Stimulated activated CD8-positive, alpha-beta memory T cell treated with anti-CD3 and anti-CD28 coated beads, Interleukin-4, amount 100 ng/mL, for 48 hours (primary cell): ENCODE results near the gene GMEB2.

Source experiments
- DNase-seq: peaks from one replicate; pipeline ENCODE4 v3.0.0-alpha.2; 2020

The GMEB2 gene

DNA sequence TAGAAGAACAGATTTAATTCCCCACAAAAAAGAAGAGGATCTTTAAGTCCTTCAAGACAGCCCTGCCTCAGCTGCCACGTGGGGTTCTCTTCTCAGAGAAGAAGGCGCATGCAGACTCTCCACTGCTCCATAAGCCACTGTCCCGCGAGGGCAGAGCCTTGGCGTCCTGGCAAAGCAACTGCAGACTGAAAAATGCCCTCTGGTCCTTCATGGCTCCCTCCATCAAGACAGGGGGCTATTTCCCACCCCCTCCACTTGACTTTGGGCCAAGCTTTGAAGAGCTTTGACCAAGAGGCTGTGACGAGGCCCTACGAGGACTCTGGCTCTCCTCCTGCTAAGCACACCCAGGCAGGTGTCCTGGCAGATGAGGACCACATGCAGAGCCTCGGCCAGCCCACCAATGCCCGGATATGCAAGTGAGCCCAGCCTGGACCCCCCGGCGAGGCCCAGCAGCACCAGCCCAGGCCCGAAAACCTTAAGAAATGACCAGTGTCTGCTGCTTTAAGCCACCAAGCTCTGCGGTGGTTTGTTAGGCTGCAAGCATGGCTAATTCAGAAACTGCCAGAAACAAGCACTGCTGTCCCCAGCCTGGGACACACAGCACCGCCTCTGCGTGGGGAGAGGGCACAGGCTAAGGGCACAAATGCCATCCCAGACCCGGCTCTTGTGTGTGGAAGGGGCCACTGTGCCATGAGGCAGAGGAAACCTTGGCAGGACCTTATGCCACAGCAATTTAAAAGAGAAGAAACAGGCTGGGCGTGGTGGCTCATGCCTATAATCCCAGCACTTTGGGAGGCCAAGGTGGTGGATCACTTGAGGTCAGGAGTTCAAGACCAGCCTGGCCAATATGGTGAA, 16.1 kb downstream of the GMEB2 start:
- no peak for DNase-seq

DNA sequence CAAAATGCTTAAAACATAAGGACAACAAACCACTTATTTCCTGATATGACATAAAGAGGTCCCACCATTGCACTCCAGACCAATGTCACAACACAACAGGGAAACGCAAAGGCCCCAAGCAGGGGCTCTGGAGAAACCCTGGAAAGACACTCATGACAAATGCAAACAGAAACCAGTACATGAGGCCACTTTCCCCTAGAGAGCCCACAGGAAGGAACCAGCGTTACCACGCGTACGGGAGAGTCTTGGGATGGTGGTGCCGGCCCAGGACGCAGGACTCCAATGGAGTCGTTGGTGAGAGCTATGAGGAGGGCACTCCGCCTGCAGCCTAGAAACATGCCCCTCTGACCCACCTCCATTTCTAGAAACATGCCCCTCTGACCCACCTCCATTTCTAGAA, 20.2 kb downstream of the GMEB2 start:
- DNase-seq: no peak

DNA sequence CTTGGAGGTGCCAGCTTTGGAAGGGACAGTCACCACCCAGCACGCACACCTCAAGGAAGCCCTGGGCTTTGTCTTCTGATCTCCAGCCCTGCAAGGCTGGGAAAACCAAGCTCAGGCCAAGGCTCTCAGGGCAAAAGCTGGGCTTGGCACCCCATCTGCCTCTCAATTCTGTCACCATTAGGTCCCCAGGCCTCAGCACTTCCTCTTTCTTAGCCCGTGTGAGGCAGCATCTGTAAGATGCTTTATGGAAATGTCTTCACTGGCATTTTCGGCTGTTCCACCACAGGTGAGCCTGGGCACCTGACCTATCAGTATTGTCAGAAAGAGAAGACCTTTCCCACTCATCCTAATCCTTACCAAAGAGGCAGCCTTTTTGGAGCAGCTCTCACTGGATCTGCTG, 24.6 kb downstream of the GMEB2 start:
- DNase-seq: no peak

DNA sequence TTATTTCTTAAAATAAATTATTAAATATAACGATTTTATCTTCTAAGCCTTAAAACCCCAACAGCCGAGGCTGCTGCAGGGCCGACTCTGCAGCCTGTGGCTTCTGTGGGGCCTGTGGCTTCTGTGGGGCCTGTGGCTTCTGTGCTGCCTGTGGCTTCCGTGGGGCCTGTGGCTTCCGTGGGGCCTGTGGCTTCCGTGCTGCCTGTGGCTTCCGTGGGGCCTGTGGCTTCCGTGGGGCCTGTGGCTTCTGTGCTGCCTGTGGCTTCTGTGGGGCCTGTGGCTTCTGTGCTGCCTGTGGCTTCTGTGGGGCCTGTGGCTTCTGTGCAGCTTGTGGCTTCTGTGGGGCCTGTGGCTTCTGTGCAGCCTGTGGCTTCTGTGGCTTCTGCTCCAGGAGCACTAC, 25.2 kb downstream of the GMEB2 start:
- DNase-seq: peak; percentile 32

DNA sequence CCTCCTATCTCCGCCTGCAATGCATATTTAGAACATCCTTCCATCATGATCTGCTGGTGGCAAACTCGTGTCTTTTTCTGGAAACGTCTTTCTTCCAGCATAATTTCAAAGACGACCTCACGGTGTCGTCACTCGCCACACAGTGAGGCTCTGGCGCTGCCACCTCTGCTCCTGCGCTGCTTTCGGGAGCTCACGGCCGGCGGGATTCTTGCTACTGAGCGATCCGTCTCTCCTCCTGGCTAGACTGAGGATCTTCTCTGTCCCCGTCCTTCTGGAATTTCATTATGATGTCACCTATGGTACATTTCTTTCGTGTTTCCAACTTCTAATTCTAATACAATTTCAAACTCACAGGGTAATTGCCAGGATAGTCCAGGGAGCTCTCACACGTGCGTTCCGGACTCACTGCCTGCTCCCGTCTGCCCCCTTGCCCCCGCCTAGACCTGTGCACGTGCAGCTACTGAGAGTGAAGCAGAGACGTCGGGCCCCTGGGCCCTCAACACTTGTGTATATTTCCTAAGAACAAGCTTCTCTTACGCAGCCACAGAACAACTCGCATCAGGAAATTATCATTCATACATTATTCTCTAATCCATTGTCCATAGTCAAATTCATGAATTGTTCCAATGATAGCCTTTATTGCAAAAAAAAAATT, 27.4 kb downstream of the GMEB2 start:
- DNase-seq: no peak

DNA sequence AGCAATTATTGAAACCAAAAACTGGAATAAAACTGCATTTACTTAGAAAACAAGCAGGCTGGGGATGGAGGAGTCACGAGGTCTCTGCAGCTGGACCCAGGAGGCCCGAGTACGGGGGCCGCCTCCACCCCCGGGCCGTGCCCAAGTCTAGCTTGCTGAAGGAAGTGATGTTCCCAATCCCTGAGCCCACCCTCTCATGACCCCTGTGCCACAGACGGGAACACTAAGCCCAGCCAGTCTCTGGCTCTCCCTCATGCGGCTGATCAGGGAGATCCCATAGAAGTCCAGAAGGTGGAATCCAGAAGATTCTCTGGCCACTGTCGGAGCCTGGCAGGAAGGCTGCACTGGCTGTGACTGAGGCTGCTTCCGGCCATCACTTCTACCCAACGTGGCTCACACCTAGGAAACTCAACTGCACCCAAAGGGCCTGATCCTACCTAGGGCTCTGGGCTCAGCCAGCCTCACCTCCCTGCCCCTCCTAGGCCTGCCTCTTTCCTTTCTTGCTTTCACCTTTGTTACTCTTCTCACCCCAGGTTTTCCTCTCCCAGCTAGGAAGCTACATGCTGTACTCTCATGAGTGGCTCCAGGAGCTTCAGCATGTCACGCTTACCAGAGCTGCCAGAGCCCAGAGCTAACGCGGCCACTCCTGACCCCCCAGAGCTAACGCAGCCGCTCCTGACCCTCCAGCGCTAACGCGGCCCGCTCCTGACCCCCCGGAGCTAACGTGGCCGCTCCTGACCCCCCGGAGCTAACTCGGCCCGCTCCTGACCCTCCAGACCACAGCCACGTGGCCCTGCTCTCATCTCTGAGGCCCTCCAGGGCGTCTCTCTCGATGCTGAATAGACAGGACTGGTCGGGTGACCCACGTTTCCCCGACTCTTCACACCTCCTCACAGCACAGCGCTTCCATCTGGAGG, 28.2 kb downstream of the GMEB2 start:
- DNase-seq: no peak

DNA sequence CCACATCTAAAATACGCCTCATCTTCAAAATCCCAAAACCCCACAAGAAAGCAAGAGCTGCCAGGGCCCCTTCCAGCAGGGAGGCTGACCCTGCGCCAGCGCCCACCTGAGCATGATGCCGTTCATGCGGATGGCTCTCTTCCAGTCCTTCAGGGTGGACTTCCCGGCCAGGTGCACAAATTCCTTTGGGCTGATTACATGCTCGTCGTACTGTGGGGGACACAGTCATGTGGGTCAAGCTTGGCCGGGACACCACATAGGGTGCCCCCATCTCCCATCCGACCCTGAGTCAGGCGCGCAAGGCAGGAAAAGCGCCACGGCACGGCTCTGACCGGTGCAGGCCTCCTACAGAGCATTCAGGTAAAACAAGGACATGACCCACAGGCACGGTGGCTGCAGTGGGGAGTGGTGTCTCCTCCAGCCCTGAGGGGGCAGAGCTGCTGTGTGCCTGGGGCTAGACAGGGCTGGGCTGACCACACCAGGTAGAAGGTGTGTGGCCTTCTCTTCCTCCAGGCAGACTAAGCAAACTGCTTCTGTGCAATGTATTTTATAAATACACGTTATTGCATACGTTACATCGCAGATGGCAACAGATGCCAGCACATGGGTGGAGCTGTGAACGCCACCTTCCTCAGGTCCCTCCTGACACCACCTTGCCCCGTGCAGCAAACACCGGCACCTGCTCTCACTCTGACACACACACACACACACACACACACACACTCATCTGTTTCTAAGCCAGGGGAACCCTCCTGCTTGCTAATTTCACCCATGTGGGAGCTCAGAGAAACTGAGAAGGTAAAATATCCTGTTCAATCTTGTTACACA, 29.0 kb downstream of the GMEB2 start:
- DNase-seq: no peak

DNA sequence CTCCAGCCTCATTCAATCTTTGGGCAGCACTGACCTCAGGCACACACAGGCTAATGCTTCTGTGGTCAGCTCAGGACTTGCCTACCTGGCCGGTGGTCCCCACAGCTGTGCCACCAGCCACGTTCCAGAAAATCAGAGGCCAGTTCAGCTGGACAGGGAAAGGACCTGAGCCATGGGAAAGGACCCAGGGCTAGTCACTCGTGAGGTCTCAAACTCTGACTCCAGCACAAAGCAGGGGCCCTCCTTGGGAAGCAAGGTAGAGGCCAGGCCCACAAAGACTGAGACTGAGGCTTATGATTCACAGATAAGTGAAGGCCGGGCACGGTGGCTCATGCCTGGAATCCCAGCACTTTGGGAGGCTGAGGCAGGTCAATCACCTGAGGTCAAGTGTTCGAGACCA, 30.5 kb downstream of the GMEB2 start:
- DNase-seq: no peak

DNA sequence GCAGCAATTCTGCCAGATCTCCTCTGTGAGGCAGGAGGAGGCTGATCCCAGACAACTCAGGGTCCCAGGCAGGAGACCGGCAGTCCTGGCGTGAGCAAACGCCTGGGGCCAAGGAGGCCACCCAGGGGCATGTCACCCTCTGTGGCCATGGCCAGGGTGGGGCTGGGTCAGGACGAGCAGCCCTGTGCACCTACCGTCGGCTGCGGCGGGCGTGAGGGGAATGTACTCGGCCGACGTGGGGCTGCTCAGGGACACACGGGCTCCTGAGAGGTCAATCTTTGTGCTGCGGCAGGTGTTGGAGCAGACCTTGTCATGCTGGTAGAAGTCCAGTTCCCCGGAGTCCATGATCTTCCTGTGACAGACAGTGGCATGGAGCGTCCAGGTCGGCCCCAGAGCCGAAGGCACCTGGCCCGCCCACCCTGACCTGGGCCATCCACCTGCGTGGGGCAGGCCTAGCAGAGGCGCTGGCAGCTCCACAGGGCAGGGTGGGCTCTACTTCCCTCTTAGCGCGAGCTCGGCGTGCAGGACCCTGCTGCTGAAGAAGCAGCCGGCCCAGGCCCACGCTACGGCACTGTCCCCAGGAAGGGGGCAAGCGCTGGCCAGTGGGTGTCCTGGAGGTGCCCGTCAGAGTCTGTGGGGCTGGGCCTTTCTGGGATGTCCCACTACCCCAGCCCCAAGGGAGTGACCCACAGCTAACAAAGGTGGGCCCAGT, 31.3 kb downstream of the GMEB2 start:
- DNase-seq: no peak

DNA sequence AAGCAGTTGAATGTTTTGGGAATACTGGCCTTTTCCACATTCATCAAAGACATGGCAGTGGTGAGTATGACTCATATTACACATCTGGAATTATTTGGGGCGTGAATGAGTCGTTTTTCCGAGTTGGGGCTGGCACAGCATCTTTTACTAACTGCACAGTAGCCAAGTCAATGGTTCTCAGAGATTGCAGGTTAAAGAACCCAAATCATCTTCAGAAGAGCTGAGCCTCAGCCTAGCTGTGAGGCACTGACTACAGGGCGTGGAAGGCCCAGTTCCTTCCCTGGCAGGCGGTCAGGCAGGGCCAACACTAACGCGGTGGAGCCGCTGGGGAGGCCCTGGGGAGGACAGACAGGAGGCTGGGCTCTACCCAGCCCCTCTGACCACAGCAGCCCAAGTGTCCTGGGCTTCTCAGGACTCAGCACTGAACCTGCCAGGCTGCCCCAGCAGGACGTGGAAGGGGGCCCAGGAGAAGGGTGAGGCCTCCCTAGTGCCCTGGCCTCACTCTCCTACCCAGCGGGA, 32.8 kb downstream of the GMEB2 start:
- no peak for DNase-seq

DNA sequence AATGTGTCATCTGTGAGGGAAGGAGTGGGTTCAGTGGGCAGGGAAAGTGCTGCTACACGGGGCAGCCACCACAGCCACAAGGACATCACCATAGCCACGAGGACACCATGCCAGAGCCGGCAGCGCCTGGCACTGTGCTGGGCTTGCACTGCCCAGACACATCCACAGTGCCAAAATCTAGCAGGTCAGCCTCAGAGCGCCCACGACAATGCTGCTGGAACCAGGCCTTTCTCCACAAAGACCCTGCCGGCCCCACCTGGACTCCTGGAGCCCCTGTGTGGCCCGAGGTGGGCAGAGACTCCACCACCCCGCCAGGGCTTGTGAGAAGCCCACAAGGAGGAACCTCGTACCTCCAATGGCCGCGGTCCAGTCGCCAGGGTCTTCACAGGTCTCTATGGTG, 34.2 kb downstream of the GMEB2 start:
- DNase-seq: no peak

DNA sequence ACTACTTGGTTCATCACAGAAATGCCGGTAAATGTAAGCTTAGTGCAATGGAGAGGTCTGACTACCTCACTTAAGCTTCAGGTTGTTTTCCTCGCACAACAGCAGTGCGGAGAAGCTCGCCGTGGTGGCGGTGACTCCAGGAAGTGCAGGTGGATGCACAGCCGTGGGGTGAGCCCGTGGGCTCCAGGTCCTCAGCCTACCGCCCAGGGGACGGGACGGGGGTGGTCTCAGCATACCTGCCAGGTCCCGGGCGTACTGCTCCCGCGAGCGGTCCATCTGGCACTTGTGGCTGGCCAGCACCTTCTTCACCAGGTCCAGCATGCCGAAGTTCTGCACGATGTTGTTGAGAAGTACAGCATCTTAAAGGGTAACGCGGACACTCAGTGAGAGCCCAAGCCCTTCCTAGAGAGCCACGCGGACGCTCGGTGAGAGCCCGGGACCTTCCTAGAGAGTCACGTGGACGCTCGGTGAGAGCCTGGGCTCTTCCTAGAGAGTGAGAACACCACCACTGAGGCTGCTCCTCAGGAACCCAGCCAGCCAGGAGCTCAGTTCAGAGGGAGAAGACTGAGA, 35.0 kb downstream of the GMEB2 start:
- no peak for DNase-seq

DNA sequence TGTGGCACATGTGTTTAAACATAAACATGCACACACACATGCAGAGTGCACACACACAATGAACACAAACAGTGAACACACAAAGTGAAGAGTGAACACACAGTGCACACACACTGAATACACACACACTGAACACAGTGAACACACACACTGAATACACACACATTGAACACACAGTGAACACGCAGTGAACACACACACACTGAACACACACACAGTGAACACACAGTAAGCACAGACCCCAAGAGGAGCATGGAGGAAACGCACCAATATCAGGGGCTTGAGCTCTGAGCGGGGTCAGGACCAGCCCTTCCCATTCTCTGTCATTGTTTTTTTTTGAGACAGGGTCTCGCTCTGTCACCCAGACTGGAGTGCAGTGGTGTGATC, 35.8 kb downstream of the GMEB2 start:
- DNase-seq: no peak

DNA sequence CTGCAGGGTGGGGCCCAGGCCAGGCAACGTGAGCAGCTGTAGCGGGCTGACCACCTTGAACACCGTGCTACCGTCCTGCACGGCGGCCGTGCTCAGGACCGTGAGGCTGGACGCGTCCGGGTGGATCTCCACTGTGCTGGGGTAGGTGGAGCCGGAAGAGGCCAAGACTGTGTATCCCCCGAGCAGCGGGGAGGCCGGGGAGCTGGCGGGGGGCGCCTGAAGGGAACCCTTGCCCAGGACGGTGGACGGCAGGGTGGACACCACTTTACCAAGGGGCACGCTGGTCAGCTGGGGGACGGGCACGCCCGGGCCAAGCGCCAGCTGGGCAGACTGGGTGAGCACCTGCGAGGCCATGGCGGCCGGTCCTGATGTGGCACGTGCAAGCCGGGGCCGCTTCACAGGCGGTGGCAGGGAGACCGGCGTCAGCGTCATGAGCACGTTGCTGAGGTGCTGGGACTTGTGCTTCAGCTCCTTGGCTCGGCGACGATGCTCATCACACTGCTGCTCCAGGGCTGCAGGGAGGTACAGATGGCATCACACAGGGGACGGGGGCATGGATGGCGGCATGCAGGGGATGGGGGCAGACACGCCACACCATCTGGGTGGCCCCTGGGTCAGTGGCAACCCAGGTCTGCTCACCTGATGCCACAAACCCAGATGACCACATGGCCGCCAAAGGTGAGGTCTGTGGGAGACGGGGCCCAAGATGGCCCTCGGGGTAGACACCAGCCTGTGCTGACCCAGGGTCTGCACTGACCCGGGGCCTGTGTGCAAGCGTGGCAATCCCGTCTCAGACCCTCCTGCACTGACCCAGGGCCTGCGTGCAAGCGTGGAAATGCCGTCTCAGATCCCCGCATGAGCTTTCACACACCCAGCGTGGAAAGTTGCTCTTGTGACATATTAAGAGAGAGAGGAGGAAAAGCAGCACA, 36.4 kb downstream of the GMEB2 start:
- no peak for DNase-seq

DNA sequence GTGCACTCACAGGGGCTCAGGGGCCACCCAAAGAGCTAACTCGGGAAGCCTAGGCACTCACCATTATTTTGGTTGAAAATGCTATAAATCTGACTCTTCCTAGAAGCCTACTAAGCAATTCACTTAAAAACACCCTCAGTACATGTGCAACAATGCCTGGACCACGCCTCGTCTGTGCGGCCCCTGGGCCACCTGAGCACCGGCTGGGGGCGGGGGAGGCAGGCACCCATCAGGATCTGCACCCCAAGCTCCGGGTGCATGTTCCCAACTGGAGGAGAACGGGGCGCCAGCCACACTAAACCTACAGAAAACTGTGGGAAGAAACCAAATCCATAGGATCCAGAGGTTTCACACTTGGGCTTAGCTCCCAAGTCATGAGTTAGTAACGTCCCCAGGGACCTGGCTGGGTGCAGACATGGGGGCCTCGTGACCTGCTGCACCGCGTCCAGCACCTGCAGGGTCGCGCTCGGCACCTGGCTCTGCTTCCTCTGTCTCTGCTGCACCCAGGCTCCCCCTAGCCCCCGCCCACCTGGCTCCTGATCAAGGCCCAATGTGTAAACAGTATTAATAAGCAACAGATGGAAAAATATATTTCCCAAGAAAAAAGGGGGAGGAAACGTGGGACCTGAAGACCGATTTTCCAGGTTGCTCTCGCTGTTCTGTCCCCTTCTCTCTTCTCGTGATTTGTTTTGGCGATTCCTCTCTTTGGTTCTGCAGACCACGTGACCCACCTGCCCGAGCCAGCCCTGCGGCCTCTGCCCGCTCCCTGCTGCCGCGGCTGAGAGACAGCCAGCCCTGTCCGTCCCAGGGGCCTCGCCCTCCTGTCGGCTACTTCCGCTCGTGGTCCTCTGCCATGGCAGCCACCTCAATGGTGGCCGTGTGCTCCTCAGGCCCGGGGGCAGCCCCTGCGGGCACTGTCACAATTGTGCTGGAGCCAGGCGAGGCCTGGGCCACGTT, 37.4 kb downstream of the GMEB2 start:
- no peak for DNase-seq

DNA sequence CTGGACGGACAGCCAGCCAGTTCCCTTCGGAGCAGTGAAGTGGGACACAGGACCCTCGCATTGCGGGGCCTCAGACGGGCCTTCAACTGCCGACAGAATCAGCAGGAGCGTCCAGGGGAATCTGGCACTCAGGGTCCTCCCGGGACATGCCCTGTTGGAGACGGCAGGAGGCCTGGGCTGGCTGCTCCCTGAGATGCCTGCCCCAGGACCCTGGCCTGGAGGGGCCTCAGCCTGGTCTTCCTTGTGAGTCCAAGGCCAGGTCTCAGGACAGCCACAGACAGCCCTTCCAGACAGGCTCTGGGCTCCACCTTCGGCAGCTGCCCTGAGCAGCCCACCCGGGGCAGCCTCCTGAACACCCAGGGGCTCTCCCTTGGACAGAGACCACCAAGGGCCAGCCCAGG, 38.3 kb downstream of the GMEB2 start:
- no peak for DNase-seq

DNA sequence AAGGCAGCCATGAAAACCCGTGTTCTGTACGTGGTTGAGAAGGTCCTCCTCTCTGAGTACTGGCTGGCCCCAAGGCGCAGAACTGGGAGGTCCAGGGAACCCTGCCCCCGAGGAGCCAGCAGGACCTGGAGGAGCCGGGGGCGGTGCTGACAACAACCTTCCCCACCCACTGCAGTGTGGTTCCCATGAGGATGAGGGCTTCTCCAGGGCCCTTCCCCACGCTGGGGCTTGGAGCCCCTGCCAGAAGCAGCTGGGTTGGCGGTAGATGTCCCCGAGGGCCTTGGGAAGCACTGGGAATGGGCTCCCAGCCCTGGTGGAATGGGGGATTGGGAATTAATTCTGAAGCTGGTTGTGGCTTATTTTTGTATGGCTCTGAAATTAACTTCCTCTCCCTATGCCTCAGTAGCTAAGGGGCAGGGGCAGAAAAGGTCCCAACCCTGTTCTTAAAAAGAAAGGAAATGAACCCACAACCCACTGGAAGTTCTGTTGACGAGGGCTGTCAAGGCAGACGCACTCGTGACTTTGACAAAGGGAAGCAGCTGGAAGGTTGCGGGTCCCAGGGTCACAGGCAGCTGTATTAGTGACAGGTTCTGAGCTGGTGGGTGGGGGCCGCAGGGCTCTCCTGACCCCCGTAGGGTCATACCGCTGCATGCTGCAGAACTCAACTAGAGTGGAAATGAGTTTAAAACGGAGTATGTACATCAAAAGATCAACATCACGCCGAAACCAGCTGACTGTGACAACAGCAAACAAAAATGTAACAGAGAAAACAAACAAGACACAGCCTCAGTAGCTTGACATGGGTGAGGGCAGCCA, 38.9 kb downstream of the GMEB2 start:
- DNase-seq: no peak

DNA sequence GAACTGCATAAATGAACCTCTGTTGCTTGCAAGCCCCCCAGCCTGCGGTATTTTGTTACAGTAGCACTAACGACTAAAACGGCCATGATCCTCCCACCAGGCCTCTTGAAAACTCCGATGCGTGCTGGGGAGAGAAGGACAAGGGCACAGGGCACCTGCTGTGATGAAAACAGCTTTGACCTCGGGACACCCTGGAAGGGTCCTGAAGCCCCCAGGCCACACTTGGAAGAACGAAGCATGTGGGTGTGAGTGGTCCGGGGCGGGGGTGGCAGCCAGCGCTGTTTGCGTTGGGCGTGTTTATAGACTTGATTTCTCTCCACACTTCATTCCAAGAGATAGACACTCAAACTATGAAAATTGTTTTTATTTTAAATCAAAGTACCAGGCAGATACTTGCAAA, 39.6 kb downstream of the GMEB2 start:
- DNase-seq: no peak
